Neural cell (in vitro differentiated cells): ENCODE results near the gene CACNA2D4. TPM values are rescaled to one million over a fixed set of nuclear protein-coding genes. Genes with fewer than 3 reads are reported as not detected.
"Not testable (repeated sequence)": the region's sequence is repeated elsewhere in the genome, so short reads cannot be mapped to it uniquely, and the experiment has no call there.

Experiments
- H2AFZ ChIP-seq: fragments of 200-600, 300-800 bp; sonication (generic), shearing (Covaris generic); 2 replicates; pipeline ENCODE4 v1.6.0; 2014; ENCODE audit warnings: low read depth, mild to moderate bottlenecking, antibody characterized with exemption, low read length, moderate library complexity
- H3F3A ChIP-seq: fragments of 200-600 bp; shearing (Covaris generic); 2 replicates; pipeline ENCODE4 v1.6.1; 2016; ENCODE audit warnings: mild to moderate bottlenecking, moderate library complexity, mixed read lengths, antibody characterized with exemption, low read length; ENCODE audit not compliant: insufficient read depth, poor library complexity, severe bottlenecking
- H3K27ac ChIP-seq: fragments of 200-600, 300-800 bp; sonication (generic), shearing (Covaris generic); 2 replicates; pipeline ENCODE4 v1.5.1; 2014; ENCODE audit warnings: mild to moderate bottlenecking, low read length, moderate library complexity
- H3K27me3 ChIP-seq: fragments of 300-800, 200-600 bp; sonication (generic), shearing (Covaris generic); 2 replicates; pipeline ENCODE4 v1.6.0; 2014; ENCODE audit warnings: mild to moderate bottlenecking, low read depth, low read length, moderate library complexity; ENCODE audit not compliant: insufficient read depth
- H3K36me3 ChIP-seq: fragments of 300-800, 200-600 bp; sonication (generic), shearing (Covaris generic); 2 replicates; pipeline ENCODE4 v1.5.1; 2014; ENCODE audit warnings: mild to moderate bottlenecking, antibody characterized with exemption, low read length, moderate library complexity; ENCODE audit not compliant: insufficient read depth
- H3K4me2 ChIP-seq: fragments of 300-800, 200-600 bp; sonication (generic), shearing (Covaris generic); 2 replicates; pipeline ENCODE4 v1.6.0; 2014; ENCODE audit warnings: mild to moderate bottlenecking, low read length
- H3K4me3 ChIP-seq: fragments of 300-800, 200-600 bp; sonication (generic), shearing (Covaris generic); 2 replicates; pipeline ENCODE4 v1.5.1; 2014; ENCODE audit warnings: mild to moderate bottlenecking, low read length, moderate library complexity
- H3K79me2 ChIP-seq: fragments of 200-600 bp; shearing (Covaris generic); replicated peaks from 2 replicates; pipeline ENCODE4 v1.6.0; 2014; ENCODE audit warnings: mild to moderate bottlenecking, low read length, moderate library complexity; ENCODE audit not compliant: insufficient read depth
- H3K9ac ChIP-seq: fragments of 300-800, 200-600 bp; sonication (generic), shearing (Covaris generic); 2 replicates; pipeline ENCODE4 v1.6.1; 2016; ENCODE audit warnings: mild to moderate bottlenecking, low read length, mixed read lengths
- H3K9me2 ChIP-seq: fragments of 200-600 bp; shearing (Covaris generic); 2 replicates; pipeline ENCODE4 v1.6.1; 2016; ENCODE audit warnings: mild to moderate bottlenecking, low read length, mixed read lengths; ENCODE audit not compliant: insufficient read depth
- H3K9me3 ChIP-seq: fragments of 200-600, 300-800 bp; sonication (generic), shearing (Covaris generic); 2 replicates; pipeline ENCODE4 v1.6.1; 2016; ENCODE audit warnings: mild to moderate bottlenecking, mixed run types, low read length, moderate library complexity, mixed read lengths
- H4K20me1 ChIP-seq: fragments of 200-600 bp; shearing (Covaris generic); 2 replicates; pipeline ENCODE4 v1.6.1; 2016; ENCODE audit warnings: mild to moderate bottlenecking, mixed run types; ENCODE audit not compliant: insufficient read depth
- EP300 ChIP-seq: fragments of 450-650 bp; conservative IDR thresholded peaks from 2 replicates; pipeline ENCODE4 v1.6.1; 2014; ENCODE audit warnings: antibody characterized with exemption, mild to moderate bottlenecking, moderate library complexity; ENCODE audit not compliant: poor library complexity, severe bottlenecking
- EZH2 ChIP-seq: fragments of 200-600, 300-800 bp; shearing (Covaris generic), sonication (generic); IDR thresholded peaks from 2 replicates; pipeline ENCODE4 v1.6.1; 2014; ENCODE audit warnings: antibody characterized with exemption, low read length, borderline replicate concordance, mild to moderate bottlenecking; ENCODE audit not compliant: insufficient read depth, poor library complexity, severe bottlenecking
- MXI1 ChIP-seq: fragments of 450-650 bp; conservative IDR thresholded peaks from 2 replicates; pipeline ENCODE4 v1.6.1; 2014; ENCODE audit warnings: antibody characterized with exemption, mild to moderate bottlenecking; ENCODE audit not compliant: poor library complexity, severe bottlenecking
- POLR2AphosphoS5 ChIP-seq: IDR thresholded peaks from 2 replicates; pipeline ENCODE4 v1.6.1; 2012
- RAD21 ChIP-seq: fragments of 450-650 bp; conservative IDR thresholded peaks from 2 replicates; pipeline ENCODE4 v1.6.1; 2014; ENCODE audit warnings: antibody characterized with exemption, mild to moderate bottlenecking, moderate library complexity
- SMC3 ChIP-seq: fragments of 450-650 bp; conservative IDR thresholded peaks from 2 replicates; pipeline ENCODE4 v1.6.1; 2014; ENCODE audit warnings: antibody characterized with exemption, mild to moderate bottlenecking, moderate library complexity; ENCODE audit not compliant: poor library complexity
- TAF1 ChIP-seq: IDR thresholded peaks from 2 replicates; pipeline ENCODE4 v1.6.1; 2012; ENCODE audit warnings: low read depth
- polyA plus RNA-seq: library from polyadenylated mRNA; depleted of rRNA; stranded (reverse); fragments of >200 nt; gene quantifications from 2 replicates; pipeline ENCODE4 v1.2.3, GENCODE V29; 2014
- TF ChIP-seq, protein P1 (sequence below): IDR thresholded peaks from 2 replicates; pipeline ENCODE4 v1.6.1; 2012; ENCODE audit warnings: borderline replicate concordance

The CACNA2D4 gene
- polyA plus RNA-seq, 1 donor from 2014 or later = not detected

DNA sequence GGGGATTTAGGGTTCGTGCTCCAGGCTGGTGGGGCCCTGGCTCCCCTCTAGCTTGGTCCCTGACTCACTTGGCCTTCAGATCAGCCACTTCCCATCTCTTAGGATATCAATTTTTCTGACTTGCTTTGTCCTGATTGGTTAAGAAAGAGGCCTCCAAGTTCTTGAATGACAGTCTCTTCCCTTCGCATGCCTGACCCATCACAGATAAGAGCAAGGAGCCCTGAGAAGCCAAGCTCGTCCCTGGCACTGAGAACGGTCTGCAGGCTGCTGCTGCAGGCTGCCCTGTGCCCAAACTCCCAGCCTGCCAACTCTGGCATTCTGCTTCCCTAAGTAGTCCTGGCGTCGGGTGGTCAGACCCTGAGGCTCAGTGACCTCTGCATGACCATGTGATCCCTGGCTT lies 98.9 kb downstream of the CACNA2D4 start:
- Histone ChIP-seq H3K36me3 (no peaks in the 10 kb centered on the region), H3K79me2 (no peaks in the 10 kb centered on the region), H3K4me2 (peak overlapping the region; percentile 10), H3K9ac (peak overlapping the region; percentile 41), H3K27me3 (peaks cover 10% of the 10 kb centered on the region), H3K9me2 (no peaks in the 10 kb centered on the region), H3K4me3 (peak overlapping the region; percentile 49), H3K27ac (no peak overlapping the region), H3K9me3 (no peaks in the 10 kb centered on the region), H3F3A (no peaks in the 10 kb centered on the region), H2AFZ (no peak overlapping the region), H4K20me1 (no peaks in the 10 kb centered on the region)
- no peak for TF ChIP-seq EP300
- TF ChIP-seq, protein P1, sequence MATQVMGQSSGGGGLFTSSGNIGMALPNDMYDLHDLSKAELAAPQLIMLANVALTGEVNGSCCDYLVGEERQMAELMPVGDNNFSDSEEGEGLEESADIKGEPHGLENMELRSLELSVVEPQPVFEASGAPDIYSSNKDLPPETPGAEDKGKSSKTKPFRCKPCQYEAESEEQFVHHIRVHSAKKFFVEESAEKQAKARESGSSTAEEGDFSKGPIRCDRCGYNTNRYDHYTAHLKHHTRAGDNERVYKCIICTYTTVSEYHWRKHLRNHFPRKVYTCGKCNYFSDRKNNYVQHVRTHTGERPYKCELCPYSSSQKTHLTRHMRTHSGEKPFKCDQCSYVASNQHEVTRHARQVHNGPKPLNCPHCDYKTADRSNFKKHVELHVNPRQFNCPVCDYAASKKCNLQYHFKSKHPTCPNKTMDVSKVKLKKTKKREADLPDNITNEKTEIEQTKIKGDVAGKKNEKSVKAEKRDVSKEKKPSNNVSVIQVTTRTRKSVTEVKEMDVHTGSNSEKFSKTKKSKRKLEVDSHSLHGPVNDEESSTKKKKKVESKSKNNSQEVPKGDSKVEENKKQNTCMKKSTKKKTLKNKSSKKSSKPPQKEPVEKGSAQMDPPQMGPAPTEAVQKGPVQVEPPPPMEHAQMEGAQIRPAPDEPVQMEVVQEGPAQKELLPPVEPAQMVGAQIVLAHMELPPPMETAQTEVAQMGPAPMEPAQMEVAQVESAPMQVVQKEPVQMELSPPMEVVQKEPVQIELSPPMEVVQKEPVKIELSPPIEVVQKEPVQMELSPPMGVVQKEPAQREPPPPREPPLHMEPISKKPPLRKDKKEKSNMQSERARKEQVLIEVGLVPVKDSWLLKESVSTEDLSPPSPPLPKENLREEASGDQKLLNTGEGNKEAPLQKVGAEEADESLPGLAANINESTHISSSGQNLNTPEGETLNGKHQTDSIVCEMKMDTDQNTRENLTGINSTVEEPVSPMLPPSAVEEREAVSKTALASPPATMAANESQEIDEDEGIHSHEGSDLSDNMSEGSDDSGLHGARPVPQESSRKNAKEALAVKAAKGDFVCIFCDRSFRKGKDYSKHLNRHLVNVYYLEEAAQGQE = no peak
- no peak for TF ChIP-seq MXI1
- no peak for TF ChIP-seq RAD21
- TF ChIP-seq TAF1 = no peak
- TF ChIP-seq EZH2 = no peak

GRCh38 chr12:1819050-1819449 lies 99.4 kb downstream of the CACNA2D4 start:
- Histone ChIP-seq H3K27ac (no peak overlapping the region), H3K79me2 (no peaks in the 10 kb centered on the region), H4K20me1 (no peaks in the 10 kb centered on the region), H3K27me3 (peaks cover 10% of the 10 kb centered on the region), H3K4me2 (no peak overlapping the region), H3K4me3 (no peak overlapping the region), H3K9me2 (no peaks in the 10 kb centered on the region), H2AFZ (no peak overlapping the region), H3K9ac (no peak overlapping the region), H3K36me3 (no peaks in the 10 kb centered on the region), H3K9me3 (no peaks in the 10 kb centered on the region), H3F3A (no peaks in the 10 kb centered on the region)
- TF ChIP-seq TAF1 (no peak), EZH2 (no peak), RAD21 (no peak), SMC3 (no peak), POLR2AphosphoS5 (no peak), EP300 (no peak), MXI1 (no peak)
- TF ChIP-seq, protein P1 = no peak

GRCh38 chr12:1817928-1818327 lies 100.5 kb downstream of the CACNA2D4 start:
- not testable (repeated sequence) for H3K36me3 ChIP-seq, H3K9me3 ChIP-seq
- H3K27me3 ChIP-seq = peaks cover 10% of the 10 kb centered on the region

More at GRCh38 chr12:1817928-1818327, 100.5 kb downstream of the CACNA2D4 start:
- H3K27ac ChIP-seq, H3K4me2 ChIP-seq, H3K79me2 ChIP-seq, H3K9me2 ChIP-seq, H3K9ac ChIP-seq, H3K4me3 ChIP-seq, H2AFZ ChIP-seq, H4K20me1 ChIP-seq, H3F3A ChIP-seq: not testable (repeated sequence)
